ENCODE data around the gene PC. TPM values are rescaled to one million over a fixed set of nuclear protein-coding genes. Genes with fewer than 3 reads are reported as not detected.

The PC gene
- polyA plus RNA-seq, 2 of the 4 experiments (the other 2 are of a cell fraction) = 14.2 to 45.9 TPM

DNA sequence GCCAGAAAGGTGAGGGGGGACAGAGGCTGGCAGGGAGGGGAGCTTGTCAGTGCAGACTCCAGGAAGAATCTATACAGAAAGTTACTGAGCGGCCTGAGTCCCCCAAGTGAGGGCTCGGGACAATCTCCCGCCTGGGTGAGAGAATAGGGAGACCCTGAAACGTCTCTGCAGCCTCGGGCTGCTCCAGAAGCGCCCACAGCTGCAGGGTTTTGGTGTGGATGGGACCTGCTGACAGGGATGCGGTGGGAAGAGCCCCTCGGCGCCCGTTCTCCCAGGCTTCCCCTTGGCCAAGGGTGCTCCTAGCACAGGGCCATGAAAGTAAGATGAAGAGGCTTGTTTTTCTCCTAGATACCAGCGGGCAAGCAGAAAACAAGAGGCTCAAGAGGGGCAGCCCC is 115.7 kb downstream of the PC start:
- CTCF ChIA-PET = interaction anchor here (0.5 to 5.5 kb wide), 6 partner anchors 8 to 165 kb away, joined by 3 to 30 read pairs (median 10); partner anchors contain the start of gene RBM4B
- peak overlapping the region; percentile 98 to 99 for H3K27ac ChIP-seq
- DNase-seq (ENCODE audit: low read depth in 1 of 2, low spot score in 1 of 2) (no peak), ATAC-seq (peak in 1 of 2 experiments; percentile 13; a peak in 2 of 6 replicates), FAIRE-seq (no peak)
- H3K9me3 ChIP-seq = no peaks in the 10 kb centered on the region
- POLR2A ChIA-PET = interaction anchor here (1.0 to 4.9 kb wide), 8 partner anchors 8 to 297 kb away, joined by 3 to 53 read pairs (median 4); partner anchors contain the start of gene RBM4
- TF ChIP-seq MAZ (IDR thresholded peaks at IDR 0.05; ENCODE audit: borderline replicate concordance, low read depth, low read length) (no peak), MAFK (IDR thresholded peaks at IDR 0.05; ENCODE audit: partially characterized antibody) (no peak), CHD2 (IDR thresholded peaks at IDR 0.05; ENCODE audit: low read length, partially characterized antibody) (no peak)
- TF ChIP-seq, protein P1, sequence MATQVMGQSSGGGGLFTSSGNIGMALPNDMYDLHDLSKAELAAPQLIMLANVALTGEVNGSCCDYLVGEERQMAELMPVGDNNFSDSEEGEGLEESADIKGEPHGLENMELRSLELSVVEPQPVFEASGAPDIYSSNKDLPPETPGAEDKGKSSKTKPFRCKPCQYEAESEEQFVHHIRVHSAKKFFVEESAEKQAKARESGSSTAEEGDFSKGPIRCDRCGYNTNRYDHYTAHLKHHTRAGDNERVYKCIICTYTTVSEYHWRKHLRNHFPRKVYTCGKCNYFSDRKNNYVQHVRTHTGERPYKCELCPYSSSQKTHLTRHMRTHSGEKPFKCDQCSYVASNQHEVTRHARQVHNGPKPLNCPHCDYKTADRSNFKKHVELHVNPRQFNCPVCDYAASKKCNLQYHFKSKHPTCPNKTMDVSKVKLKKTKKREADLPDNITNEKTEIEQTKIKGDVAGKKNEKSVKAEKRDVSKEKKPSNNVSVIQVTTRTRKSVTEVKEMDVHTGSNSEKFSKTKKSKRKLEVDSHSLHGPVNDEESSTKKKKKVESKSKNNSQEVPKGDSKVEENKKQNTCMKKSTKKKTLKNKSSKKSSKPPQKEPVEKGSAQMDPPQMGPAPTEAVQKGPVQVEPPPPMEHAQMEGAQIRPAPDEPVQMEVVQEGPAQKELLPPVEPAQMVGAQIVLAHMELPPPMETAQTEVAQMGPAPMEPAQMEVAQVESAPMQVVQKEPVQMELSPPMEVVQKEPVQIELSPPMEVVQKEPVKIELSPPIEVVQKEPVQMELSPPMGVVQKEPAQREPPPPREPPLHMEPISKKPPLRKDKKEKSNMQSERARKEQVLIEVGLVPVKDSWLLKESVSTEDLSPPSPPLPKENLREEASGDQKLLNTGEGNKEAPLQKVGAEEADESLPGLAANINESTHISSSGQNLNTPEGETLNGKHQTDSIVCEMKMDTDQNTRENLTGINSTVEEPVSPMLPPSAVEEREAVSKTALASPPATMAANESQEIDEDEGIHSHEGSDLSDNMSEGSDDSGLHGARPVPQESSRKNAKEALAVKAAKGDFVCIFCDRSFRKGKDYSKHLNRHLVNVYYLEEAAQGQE (IDR thresholded peaks at IDR 0.05) = 0 out of 2 replicates have a peak, but pooled peaks have one; percentile 1
- WGBS (ENCODE audit: missing lambda C conversion rate) = 1% methylated on average over 11 of the region's 11 CpGs
- H3K4me2 ChIP-seq = peak overlapping the region; percentile 95
- peaks cover 45% of the 10 kb centered on the region for H3K4me1 ChIP-seq
- peak overlapping the region; percentile 95 for H3K4me3 ChIP-seq

DNA sequence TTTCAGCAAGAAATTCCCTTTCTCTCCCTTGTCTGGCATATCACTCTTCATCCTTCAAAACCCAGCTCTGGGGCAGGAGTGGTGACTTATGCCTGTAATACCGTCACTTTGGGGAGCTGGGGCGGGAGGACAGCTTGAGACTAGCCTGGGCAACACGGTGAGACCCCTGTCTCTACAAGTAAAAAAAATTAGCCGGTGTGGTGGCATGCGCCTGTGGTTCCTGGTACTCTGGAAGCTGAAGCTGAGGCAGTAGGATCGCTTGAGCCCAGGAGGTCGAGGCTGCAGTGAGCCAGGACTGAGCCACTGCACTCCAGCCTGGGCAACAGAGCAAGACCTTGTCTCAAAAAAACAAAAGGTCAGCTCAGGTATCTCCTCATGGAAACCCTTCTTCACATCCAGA is 116.3 kb downstream of the PC start:
- Histone ChIP-seq H3K4me2 (peak overlapping the region; percentile 95), H3K9me3 (no peaks in the 10 kb centered on the region), H3K4me3 (peak overlapping the region; percentile 95), H3K27ac (peak overlapping the region; percentile 98 to 99), H3K4me1 (peaks cover 43% of the 10 kb centered on the region)
- no peak for FAIRE-seq
- CTCF ChIA-PET = interaction anchor here (0.8 to 5.5 kb wide), 7 partner anchors 7 to 164 kb away, joined by 3 to 30 read pairs (median 6); partner anchors contain the start of gene RBM4B
- TF ChIP-seq CEBPB (IDR thresholded peaks at IDR 0.05) (no peak), POLR2AphosphoS2 (conservative IDR thresholded peaks at IDR 0.05; ENCODE audit: low read length) (peak; percentile 68; the same call in 1 of the 2 replicates)
- ATAC-seq = no peak
- no peak for DNase-seq (ENCODE audit: low read depth in 1 of 2, low spot score in 1 of 2)
- POLR2A ChIA-PET = interaction anchor here (0.5 kb wide), 1 partner anchor 354 kb away, joined by 3 read pairs; no protein-coding TSS in a partner anchor
- WGBS (ENCODE audit: missing lambda C conversion rate) = 78% methylated on average over 7 of the region's 7 CpGs

- TF ChIP-seq, protein P1 (IDR thresholded peaks at IDR 0.05) = no peak
- TF ChIP-seq BCL3 (IDR thresholded peaks at IDR 0.05) (no peak), CHD2 (IDR thresholded peaks at IDR 0.05; ENCODE audit: low read length, partially characterized antibody) (no peak), FOSB (CRISPR knock-in tag; IDR thresholded peaks at IDR 0.05) (no peak), CEBPB (IDR thresholded peaks at IDR 0.05) (no peak), HOXA7 (CRISPR knock-in tag; IDR thresholded peaks at IDR 0.05) (no peak), MYC (IDR thresholded peaks at IDR 0.05; ENCODE audit: borderline replicate concordance, low read length) (no peak), NPAS2 (CRISPR knock-in tag; IDR thresholded peaks at IDR 0.05; ENCODE audit: borderline replicate concordance) (no peak), POLR2A (IDR thresholded peaks at IDR 0.05; ENCODE audit: low read length) (no peak)
- TF ChIP-seq, protein P2, sequence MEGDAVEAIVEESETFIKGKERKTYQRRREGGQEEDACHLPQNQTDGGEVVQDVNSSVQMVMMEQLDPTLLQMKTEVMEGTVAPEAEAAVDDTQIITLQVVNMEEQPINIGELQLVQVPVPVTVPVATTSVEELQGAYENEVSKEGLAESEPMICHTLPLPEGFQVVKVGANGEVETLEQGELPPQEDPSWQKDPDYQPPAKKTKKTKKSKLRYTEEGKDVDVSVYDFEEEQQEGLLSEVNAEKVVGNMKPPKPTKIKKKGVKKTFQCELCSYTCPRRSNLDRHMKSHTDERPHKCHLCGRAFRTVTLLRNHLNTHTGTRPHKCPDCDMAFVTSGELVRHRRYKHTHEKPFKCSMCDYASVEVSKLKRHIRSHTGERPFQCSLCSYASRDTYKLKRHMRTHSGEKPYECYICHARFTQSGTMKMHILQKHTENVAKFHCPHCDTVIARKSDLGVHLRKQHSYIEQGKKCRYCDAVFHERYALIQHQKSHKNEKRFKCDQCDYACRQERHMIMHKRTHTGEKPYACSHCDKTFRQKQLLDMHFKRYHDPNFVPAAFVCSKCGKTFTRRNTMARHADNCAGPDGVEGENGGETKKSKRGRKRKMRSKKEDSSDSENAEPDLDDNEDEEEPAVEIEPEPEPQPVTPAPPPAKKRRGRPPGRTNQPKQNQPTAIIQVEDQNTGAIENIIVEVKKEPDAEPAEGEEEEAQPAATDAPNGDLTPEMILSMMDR (IDR thresholded peaks at IDR 0.05) = no peak
- TF ChIP-seq, protein P3, sequence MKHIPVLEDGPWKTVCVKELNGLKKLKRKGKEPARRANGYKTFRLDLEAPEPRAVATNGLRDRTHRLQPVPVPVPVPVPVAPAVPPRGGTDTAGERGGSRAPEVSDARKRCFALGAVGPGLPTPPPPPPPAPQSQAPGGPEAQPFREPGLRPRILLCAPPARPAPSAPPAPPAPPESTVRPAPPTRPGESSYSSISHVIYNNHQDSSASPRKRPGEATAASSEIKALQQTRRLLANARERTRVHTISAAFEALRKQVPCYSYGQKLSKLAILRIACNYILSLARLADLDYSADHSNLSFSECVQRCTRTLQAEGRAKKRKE (CRISPR knock-in tag; IDR thresholded peaks at IDR 0.05; ENCODE audit: low read depth) = no peak
- TF ChIP-seq, protein P4, sequence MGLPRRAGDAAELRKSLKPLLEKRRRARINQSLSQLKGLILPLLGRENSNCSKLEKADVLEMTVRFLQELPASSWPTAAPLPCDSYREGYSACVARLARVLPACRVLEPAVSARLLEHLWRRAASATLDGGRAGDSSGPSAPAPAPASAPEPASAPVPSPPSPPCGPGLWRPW (IDR thresholded peaks at IDR 0.05) = no peak
- POLR2A ChIA-PET = interaction anchor here (0.6 to 1.1 kb wide), 2 partner anchors 16 to 30 kb away, joined by 3 to 5 read pairs; no protein-coding TSS in a partner anchor
- ATAC-seq = no peak
- Histone ChIP-seq H3K27ac (peak overlapping the region in 1 of 2 experiments; percentile 43; a peak in 2 of 6 replicates), H3K9me3 (no peaks in the 10 kb centered on the region), H3K4me3 (no peak overlapping the region), H3K4me2 (peak overlapping the region; percentile 23; the same call in 1 of the 3 replicates), H3K4me1 (peaks cover 41% of the 10 kb centered on the region)
- CTCF ChIA-PET = interaction anchor here (0.9 to 8.7 kb wide), 6 partner anchors 11 to 146 kb away, joined by 3 to 194 read pairs (median 4); partner anchors contain the start of gene C11orf86
- no peak for FAIRE-seq
- no peak for DNase-seq (ENCODE audit: low read depth in 1 of 2, low spot score in 1 of 2)
- WGBS (ENCODE audit: missing lambda C conversion rate) = 89% methylated on average over 4 of the region's 4 CpGs
Measured at GRCh38 chr11:66840317-66841091, 117.7 kb downstream of the PC start.
